ENCODE data around the gene UTS2.

Gene UTS2

DNA sequence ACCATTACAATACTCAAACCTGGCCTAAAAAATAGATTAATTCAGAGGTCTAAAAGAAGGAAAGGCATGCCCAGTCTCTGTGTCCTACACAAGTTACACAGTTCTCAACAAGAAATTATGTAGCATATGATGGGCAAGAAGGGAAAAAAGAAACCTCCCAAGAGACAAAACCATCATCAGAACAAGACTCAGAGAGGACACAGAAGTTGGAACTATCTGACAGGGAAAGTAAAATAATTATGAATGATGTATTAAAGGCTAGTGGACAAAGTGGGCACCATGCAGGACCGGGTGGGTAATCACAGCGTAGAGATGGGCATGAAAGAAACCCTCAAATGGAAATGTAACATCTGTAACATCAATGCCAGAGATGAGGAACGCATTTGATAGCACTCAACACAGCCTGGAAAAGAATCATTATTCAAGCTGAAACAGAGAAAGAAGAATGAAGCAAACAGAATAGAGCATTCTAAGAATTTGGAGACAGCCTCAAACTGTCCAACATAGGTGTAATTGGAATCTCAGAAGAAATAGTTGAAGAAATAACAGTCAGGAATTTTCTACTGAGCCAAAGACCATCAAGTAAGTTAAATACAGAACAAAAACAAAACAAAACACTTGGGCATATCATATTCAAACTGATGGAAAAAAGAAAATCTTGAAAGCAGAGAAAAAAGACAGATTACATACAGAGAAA is 39.0 kb downstream of the UTS2 start:
- DNase-seq (ENCODE audit: low read depth in 2 of 2) = no peak

DNA sequence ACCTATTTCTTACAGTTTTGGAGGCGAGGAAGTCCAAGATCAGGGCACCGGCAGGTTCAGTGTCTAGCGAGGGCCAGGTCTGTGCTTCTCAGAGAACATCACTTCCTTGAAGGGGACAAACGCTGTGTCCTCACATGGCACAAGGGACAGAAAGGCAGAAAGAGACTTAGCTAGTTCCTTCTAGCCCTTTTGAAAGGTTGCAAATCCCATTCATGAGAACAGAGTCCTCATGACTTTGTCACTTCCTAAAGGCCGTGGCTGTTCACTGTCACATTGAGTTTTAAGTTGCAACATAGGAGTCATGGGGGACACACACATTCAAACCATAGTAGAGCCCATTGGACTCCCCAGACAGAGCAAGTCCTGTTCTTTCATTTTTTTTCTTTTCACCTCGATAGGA is 41.4 kb downstream of the UTS2 start:
- DNase-seq (ENCODE audit: low read depth in 2 of 2) = no peak

DNA sequence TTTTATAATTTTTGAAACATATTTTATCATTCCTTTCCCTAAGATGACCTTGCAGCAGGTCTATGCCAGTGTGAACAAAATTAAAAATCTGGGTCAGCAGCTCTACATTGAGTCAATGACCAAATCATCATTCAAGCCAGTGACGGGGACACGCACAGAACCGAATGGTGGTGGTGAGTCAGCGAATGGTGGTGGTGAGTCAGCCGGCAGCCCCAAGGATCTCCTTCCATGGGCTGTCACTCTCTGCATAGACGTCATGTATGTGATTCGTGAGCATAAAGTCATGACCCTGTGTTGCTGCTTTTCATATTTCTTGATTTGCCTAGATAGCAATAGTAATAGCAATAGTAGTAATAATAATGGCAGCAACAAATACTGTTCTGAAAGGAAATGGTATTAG is 42.5 kb downstream of the UTS2 start:
- no peak for DNase-seq (ENCODE audit: low read depth in 2 of 2)

DNA sequence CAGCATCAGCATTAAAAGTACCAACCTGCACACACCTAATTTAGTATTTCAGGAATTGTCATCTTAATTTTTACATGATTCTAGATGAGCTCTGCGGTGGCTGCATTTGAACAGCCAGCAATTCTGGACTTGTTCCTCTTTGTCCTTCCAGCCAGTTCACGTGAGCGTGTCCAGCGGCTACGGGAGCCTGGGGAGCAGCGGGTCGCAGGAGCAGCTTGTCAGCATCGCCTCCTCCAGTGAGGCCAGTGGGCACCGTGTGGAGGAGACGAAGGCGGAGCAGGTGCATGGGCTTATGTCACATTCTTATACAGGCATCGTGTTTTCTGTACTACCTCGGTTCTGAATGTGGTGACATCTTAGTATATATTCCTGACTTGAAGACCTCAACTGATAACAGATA is 43.1 kb downstream of the UTS2 start:
- no peak for DNase-seq (ENCODE audit: low read depth in 2 of 2)

DNA sequence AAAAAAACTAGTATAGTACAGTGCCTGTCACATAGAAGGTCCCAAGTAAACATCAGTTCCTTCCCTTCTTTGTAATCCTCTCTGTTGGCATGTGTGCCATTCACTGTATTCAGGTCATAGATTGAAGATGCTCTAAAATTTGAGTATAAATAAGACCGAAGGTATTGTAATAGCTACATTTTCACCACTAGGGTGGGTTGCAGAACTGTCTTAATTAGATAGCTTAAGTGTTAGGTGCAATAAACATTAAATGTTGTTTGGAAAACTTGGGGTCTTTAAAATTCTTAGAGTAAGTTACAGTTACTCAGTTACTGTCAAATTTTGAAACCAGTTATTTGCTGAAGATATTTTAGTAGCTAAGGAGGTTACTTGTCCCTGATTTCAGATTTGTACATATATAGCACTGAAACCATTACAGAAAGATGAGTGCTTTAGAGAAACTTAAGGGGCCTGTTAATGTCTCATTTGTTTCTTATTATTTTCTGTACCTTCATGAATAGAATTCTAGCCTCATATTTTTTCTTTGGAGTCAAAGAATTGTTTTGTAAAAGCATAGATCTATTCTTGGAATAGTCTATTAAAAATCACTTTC is 44.5 kb downstream of the UTS2 start:
- no peak for DNase-seq (ENCODE audit: low read depth in 2 of 2)

DNA sequence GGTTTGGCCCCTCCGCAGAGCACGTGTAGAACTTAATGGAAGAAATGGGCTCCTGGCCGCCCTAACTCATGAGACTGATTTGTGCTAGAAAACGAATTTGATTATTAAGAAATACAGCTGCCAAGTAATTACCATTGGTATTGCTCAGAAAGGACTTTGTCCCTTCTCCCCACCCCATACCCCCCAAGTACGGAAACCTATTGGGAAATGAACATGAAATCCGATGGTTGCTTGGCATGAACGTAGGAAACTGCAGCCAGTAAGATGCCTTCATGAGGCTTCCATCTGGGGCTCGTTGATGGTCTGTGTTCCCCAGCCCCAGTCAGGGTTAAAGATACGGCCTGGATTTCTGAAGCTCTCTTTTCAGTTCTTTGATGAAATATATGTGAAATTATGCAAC is 47.4 kb downstream of the UTS2 start:
- DNase-seq (ENCODE audit: low read depth in 2 of 2) = no peak
